Breast epithelium (tissue), 4 donors: ENCODE data around the gene SHMT2. TPM values are rescaled to one million over a fixed set of nuclear protein-coding genes. Genes with fewer than 3 reads are reported as not detected.
A peak's percentile ranks its signal among the peaks of the same experiment; 100 is the strongest.

Experiments used
- DNase-seq, 2 donors: peaks; one replicate each; pipeline ENCODE4 v3.0.0-alpha.2; 2019; ENCODE audit warnings: low spot score in 2 of 2
- H3K27ac ChIP-seq, 2 donors: fragments of 200-600 bp; sonication (generic) in 1 of 2; one replicate each; pipeline ENCODE4 v1.5.1; 2016 to 2019; ENCODE audit warnings: mild to moderate bottlenecking in 1 of 2
- H3K27me3 ChIP-seq, 2 donors: fragments of 200-600 bp; sonication (generic) in 1 of 2; one replicate each; pipeline versions ENCODE4 v1.5.1 to v1.6.0; 2017 to 2019; ENCODE audit warnings: control low read depth in 1 of 2, mild to moderate bottlenecking in 1 of 2
- H3K36me3 ChIP-seq: fragments of 200-600 bp; one replicate; pipeline ENCODE4 v1.5.1; 2019
- H3K4me1 ChIP-seq, 2 donors: fragments of 200-600 bp; sonication (generic); one replicate each; pipeline ENCODE4 v1.5.1; 2016 to 2019; ENCODE audit warnings: control low read depth in 1 of 2
- H3K4me3 ChIP-seq, 3 donors: fragments of 200-600 bp; sonication (generic); 1 replicate in 2 of 3; 2 replicates in 1 of 3; pipeline ENCODE4 v1.5.1; 2016 to 2019; ENCODE audit warnings: mild to moderate bottlenecking in 3 of 3, moderate library complexity in 2 of 3
- H3K9me3 ChIP-seq, 2 donors: fragments of 200-600 bp; sonication (generic) in 1 of 2; one replicate each; pipeline ENCODE4 v1.5.1; 2016 to 2019; ENCODE audit warnings: control low read depth in 1 of 2
- POLR2A ChIP-seq: fragments of 450-650 bp; IDR thresholded peaks from one replicate; pipeline ENCODE4 v1.6.1; 2016; ENCODE audit warnings: antibody characterized with exemption, mild to moderate bottlenecking, moderate library complexity
- POLR2AphosphoS5 ChIP-seq, 3 donors: sonication (generic); formaldehyde crosslinking; IDR thresholded peaks; one replicate each; pipeline ENCODE4 v1.6.1; 2017; ENCODE audit warnings: antibody characterized with exemption in 3 of 3
- intact Hi-C: fragments of 100-400 bp; cut with DNase I; formaldehyde crosslinking; loops from one replicate; pipeline ENCODE4 v1.15.1; 2023; ENCODE audit warnings: low total_unique reads
- total RNA-seq, 3 donors: library from RNA; depleted of rRNA; stranded (reverse); fragments of >200 nt; gene quantifications; one replicate each; pipeline ENCODE4 v1.1.0, GENCODE V29; 2016
- TF ChIP-seq, protein P1 (sequence below), 3 donors: fragments of 450-650 bp; IDR thresholded peaks; one replicate each; pipeline ENCODE4 v1.5.1; 2016 to 2017; ENCODE audit warnings: antibody characterized with exemption in 3 of 3, mild to moderate bottlenecking in 3 of 3, moderate library complexity in 3 of 3

Gene SHMT2
- total RNA-seq, 3 donors from 2014 or later, result 37.9 to 63.3 (median 46.7) TPM

GRCh38 chr12:57201219-57201618 is 28.3 kb upstream of the SHMT2 start:
- Histone ChIP-seq H3K4me1 (no peaks in the 10 kb centered on the region), H3K27ac (no peak overlapping the region), H3K27me3 (no peaks in the 10 kb centered on the region), H3K36me3 (peaks cover 9% of the 10 kb centered on the region), H3K9me3 (no peaks in the 10 kb centered on the region), H3K4me3 (no peak overlapping the region)
- TF ChIP-seq POLR2A, result no peak
- TF ChIP-seq, protein P1, sequence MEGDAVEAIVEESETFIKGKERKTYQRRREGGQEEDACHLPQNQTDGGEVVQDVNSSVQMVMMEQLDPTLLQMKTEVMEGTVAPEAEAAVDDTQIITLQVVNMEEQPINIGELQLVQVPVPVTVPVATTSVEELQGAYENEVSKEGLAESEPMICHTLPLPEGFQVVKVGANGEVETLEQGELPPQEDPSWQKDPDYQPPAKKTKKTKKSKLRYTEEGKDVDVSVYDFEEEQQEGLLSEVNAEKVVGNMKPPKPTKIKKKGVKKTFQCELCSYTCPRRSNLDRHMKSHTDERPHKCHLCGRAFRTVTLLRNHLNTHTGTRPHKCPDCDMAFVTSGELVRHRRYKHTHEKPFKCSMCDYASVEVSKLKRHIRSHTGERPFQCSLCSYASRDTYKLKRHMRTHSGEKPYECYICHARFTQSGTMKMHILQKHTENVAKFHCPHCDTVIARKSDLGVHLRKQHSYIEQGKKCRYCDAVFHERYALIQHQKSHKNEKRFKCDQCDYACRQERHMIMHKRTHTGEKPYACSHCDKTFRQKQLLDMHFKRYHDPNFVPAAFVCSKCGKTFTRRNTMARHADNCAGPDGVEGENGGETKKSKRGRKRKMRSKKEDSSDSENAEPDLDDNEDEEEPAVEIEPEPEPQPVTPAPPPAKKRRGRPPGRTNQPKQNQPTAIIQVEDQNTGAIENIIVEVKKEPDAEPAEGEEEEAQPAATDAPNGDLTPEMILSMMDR (IDR thresholded peaks at IDR 0.05), result no peak
- no peak for TF ChIP-seq POLR2AphosphoS5 (IDR thresholded peaks at IDR 0.05)
- no peak for DNase-seq
- intact Hi-C loops, result no loop called here

DNA sequence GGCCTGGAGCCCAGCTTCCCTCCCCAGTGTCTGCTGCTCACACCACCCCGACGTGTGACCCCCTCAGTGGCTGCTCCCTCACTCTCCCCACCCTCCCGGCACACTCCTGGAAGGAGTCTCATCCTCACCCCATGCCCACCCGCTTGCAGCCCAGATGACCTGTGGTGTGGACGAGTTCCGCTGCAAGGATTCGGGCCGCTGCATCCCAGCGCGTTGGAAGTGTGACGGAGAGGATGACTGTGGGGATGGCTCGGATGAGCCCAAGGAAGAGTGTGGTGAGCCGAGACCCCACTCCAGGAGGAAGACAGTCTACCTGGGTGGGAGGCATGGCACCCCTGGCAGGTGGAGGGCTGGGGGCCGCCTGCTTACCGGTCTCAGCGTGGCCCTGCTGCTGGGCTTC is 27.9 kb upstream of the SHMT2 start:
- no peaks in the 10 kb centered on the region for H3K4me1 ChIP-seq
- H3K36me3 ChIP-seq, result peaks cover 9% of the 10 kb centered on the region
- no peak for TF ChIP-seq POLR2AphosphoS5 (IDR thresholded peaks at IDR 0.05)
- TF ChIP-seq POLR2A, result no peak
- TF ChIP-seq, protein P1 (IDR thresholded peaks at IDR 0.05), result no peak
- H3K27me3 ChIP-seq, result no peaks in the 10 kb centered on the region
- no peak for DNase-seq
- no peak overlapping the region for H3K4me3 ChIP-seq
- H3K9me3 ChIP-seq, result no peaks in the 10 kb centered on the region
- intact Hi-C loops, result no loop called here
- no peak overlapping the region for H3K27ac ChIP-seq

- no peaks in the 10 kb centered on the region for H3K4me1 ChIP-seq
- H3K27ac ChIP-seq, result peak overlapping the region in 1 of 2 donors; percentile 1
- H3K4me3 ChIP-seq, result no peak overlapping the region
- no peaks in the 10 kb centered on the region for H3K27me3 ChIP-seq
- TF ChIP-seq POLR2AphosphoS5 (IDR thresholded peaks at IDR 0.05) (no peak), POLR2A (no peak)
- TF ChIP-seq, protein P1 (IDR thresholded peaks at IDR 0.05), result no peak
- no peak for DNase-seq
- peaks cover 9% of the 10 kb centered on the region for H3K36me3 ChIP-seq
- no peaks in the 10 kb centered on the region for H3K9me3 ChIP-seq
- intact Hi-C loops, result no loop called here
These were observed 27.2 kb upstream of the SHMT2 start for GRCh38 chr12:57202321-57202720.

- H3K27me3 ChIP-seq, result no peaks in the 10 kb centered on the region
- no peak for DNase-seq
- TF ChIP-seq POLR2AphosphoS5 (IDR thresholded peaks at IDR 0.05) (no peak), POLR2A (no peak)
- TF ChIP-seq, protein P1 (IDR thresholded peaks at IDR 0.05), result no peak
- H3K36me3 ChIP-seq, result peaks cover 4% of the 10 kb centered on the region
- no peak overlapping the region for H3K27ac ChIP-seq
- intact Hi-C loops, result no loop called here
- H3K4me3 ChIP-seq, result no peak overlapping the region
- H3K4me1 ChIP-seq, result no peaks in the 10 kb centered on the region
- H3K9me3 ChIP-seq, result no peaks in the 10 kb centered on the region
These were observed 26.3 kb upstream of the SHMT2 start for GRCh38 chr12:57203201-57203600.

- DNase-seq, result no peak
- H3K36me3 ChIP-seq, result peaks cover 4% of the 10 kb centered on the region
- H3K9me3 ChIP-seq, result no peaks in the 10 kb centered on the region
- H3K27ac ChIP-seq, result no peak overlapping the region
- intact Hi-C loops, result no loop called here
- H3K27me3 ChIP-seq, result no peaks in the 10 kb centered on the region
- no peaks in the 10 kb centered on the region for H3K4me1 ChIP-seq
- H3K4me3 ChIP-seq, result no peak overlapping the region
- TF ChIP-seq POLR2AphosphoS5 (IDR thresholded peaks at IDR 0.05), result no peak
- TF ChIP-seq POLR2A, result no peak
- TF ChIP-seq, protein P1 (IDR thresholded peaks at IDR 0.05), result no peak
These were observed 25.7 kb upstream of the SHMT2 start for GRCh38 chr12:57203791-57204190.
